Measurements from ENCODE around the gene TNFAIP8. TPM values are rescaled to one million over a fixed set of nuclear protein-coding genes. Genes with fewer than 3 reads are reported as not detected.
"Not testable (repeated sequence)": the region's sequence is repeated elsewhere in the genome, so short reads cannot be mapped to it uniquely, and the experiment has no call there.

TNFAIP8 gene
- total and polyA plus RNA-seq, 4 donors = 13.7 to 32.2 (median 22.4) TPM

GRCh38 chr5:119437785-119438586, 82.2 kb downstream of the TNFAIP8 start:
- ATAC-seq (ENCODE audit: low FRiP score); intact Hi-C loops (cut with DNase I): not testable (repeated sequence)
- whole genome bisulfite sequencing, 2 donors = 87 to 93% methylated on average over 3 of the region's 3 CpGs

GRCh38 chr5:119438587-119438917, 82.7 kb downstream of the TNFAIP8 start:
- H3K4me3 ChIP-seq (ENCODE audit: low read length in 2 of 2); H3K27me3 ChIP-seq (ENCODE audit: control insufficient read depth in 1 of 2, insufficient read depth in 2 of 2, low read length in 1 of 2); intact Hi-C loops (cut with DNase I); H3K9me3 ChIP-seq (ENCODE audit: control insufficient read depth, low read length); H3K36me3 ChIP-seq (ENCODE audit: control insufficient read depth in 1 of 2, insufficient read depth in 2 of 2, low read length in 1 of 2); H3K27ac ChIP-seq (ENCODE audit: low read depth in 1 of 2, low read length in 2 of 2); H3K4me1 ChIP-seq (ENCODE audit: control insufficient read depth in 1 of 2, insufficient read depth in 2 of 2, low read length in 2 of 2); ATAC-seq (ENCODE audit: low FRiP score); DNase-seq: not testable (repeated sequence)
- WGBS, 2 donors = 19 to 30% methylated on average over 1 of the region's 1 CpG

More at GRCh38 chr5:119437785-119438586, 82.2 kb downstream of the TNFAIP8 start:
- H3K27ac ChIP-seq (ENCODE audit: low read depth in 1 of 2, low read length in 2 of 2); H3K4me1 ChIP-seq (ENCODE audit: control insufficient read depth in 1 of 2, insufficient read depth in 2 of 2, low read length in 2 of 2); H3K36me3 ChIP-seq (ENCODE audit: control insufficient read depth in 1 of 2, insufficient read depth in 2 of 2, low read length in 1 of 2); H3K4me3 ChIP-seq (ENCODE audit: low read length in 2 of 2); H3K27me3 ChIP-seq (ENCODE audit: control insufficient read depth in 1 of 2, insufficient read depth in 2 of 2, low read length in 1 of 2); DNase-seq; H3K9me3 ChIP-seq (ENCODE audit: control insufficient read depth, low read length): not testable (repeated sequence)

GRCh38 chr5:119439140-119439631, 83.4 kb downstream of the TNFAIP8 start:
- no peaks in the 10 kb centered on the region for H3K4me1 ChIP-seq (ENCODE audit: control insufficient read depth in 1 of 2, insufficient read depth in 2 of 2, low read length in 2 of 2)
- H3K9me3 ChIP-seq (ENCODE audit: control insufficient read depth, low read length) = no peaks in the 10 kb centered on the region
- DNase-seq = no peak
- H3K36me3 ChIP-seq (ENCODE audit: control insufficient read depth in 1 of 2, insufficient read depth in 2 of 2, low read length in 1 of 2) = no peaks in the 10 kb centered on the region
- WGBS, 2 donors = 75 to 76% methylated on average over 8 of the region's 8 CpGs
- H3K4me3 ChIP-seq (ENCODE audit: low read length in 2 of 2) = no peak overlapping the region
- ATAC-seq (ENCODE audit: low FRiP score) = no peak
- no peaks in the 10 kb centered on the region for H3K27me3 ChIP-seq (ENCODE audit: control insufficient read depth in 1 of 2, insufficient read depth in 2 of 2, low read length in 1 of 2)
- intact Hi-C loops (cut with DNase I) = no loop called here
- no peak overlapping the region for H3K27ac ChIP-seq (ENCODE audit: low read depth in 1 of 2, low read length in 2 of 2)

GRCh38 chr5:119439632-119440031, 83.8 kb downstream of the TNFAIP8 start:
- intact Hi-C loops (cut with DNase I); H3K27ac ChIP-seq (ENCODE audit: low read depth in 1 of 2, low read length in 2 of 2); DNase-seq; H3K36me3 ChIP-seq (ENCODE audit: control insufficient read depth in 1 of 2, insufficient read depth in 2 of 2, low read length in 1 of 2); H3K4me3 ChIP-seq (ENCODE audit: low read length in 2 of 2); H3K9me3 ChIP-seq (ENCODE audit: control insufficient read depth, low read length); H3K4me1 ChIP-seq (ENCODE audit: control insufficient read depth in 1 of 2, insufficient read depth in 2 of 2, low read length in 2 of 2); ATAC-seq (ENCODE audit: low FRiP score); H3K27me3 ChIP-seq (ENCODE audit: control insufficient read depth in 1 of 2, insufficient read depth in 2 of 2, low read length in 1 of 2): not testable (repeated sequence)
- 83 to 86% methylated on average over 3 of the region's 3 CpGs for WGBS, 2 donors

GRCh38 chr5:119444643-119445042, 88.8 kb downstream of the TNFAIP8 start:
- H3K9me3 ChIP-seq (ENCODE audit: control insufficient read depth, low read length); H3K27ac ChIP-seq (ENCODE audit: low read depth in 1 of 2, low read length in 2 of 2); DNase-seq; ATAC-seq (ENCODE audit: low FRiP score); H3K36me3 ChIP-seq (ENCODE audit: control insufficient read depth in 1 of 2, insufficient read depth in 2 of 2, low read length in 1 of 2); H3K27me3 ChIP-seq (ENCODE audit: control insufficient read depth in 1 of 2, insufficient read depth in 2 of 2, low read length in 1 of 2); H3K4me1 ChIP-seq (ENCODE audit: control insufficient read depth in 1 of 2, insufficient read depth in 2 of 2, low read length in 2 of 2); H3K4me3 ChIP-seq (ENCODE audit: low read length in 2 of 2); intact Hi-C loops (cut with DNase I): not testable (repeated sequence)
- 87 to 94% methylated on average over 4 of the region's 4 CpGs for WGBS, 2 donors

GRCh38 chr5:119445544-119445943, 89.7 kb downstream of the TNFAIP8 start:
- intact Hi-C loops (cut with DNase I) = no loop called here
- no peaks in the 10 kb centered on the region for H3K9me3 ChIP-seq (ENCODE audit: control insufficient read depth, low read length)
- no peaks in the 10 kb centered on the region for H3K4me1 ChIP-seq (ENCODE audit: control insufficient read depth in 1 of 2, insufficient read depth in 2 of 2, low read length in 2 of 2)
- H3K27ac ChIP-seq (ENCODE audit: low read depth in 1 of 2, low read length in 2 of 2) = no peak overlapping the region
- no peaks in the 10 kb centered on the region for H3K27me3 ChIP-seq (ENCODE audit: control insufficient read depth in 1 of 2, insufficient read depth in 2 of 2, low read length in 1 of 2)
- H3K4me3 ChIP-seq (ENCODE audit: low read length in 2 of 2) = no peak overlapping the region
- WGBS, 2 donors = 56 to 60% methylated on average over 13 of the region's 13 CpGs
- ATAC-seq (ENCODE audit: low FRiP score) = no peak
- no peaks in the 10 kb centered on the region for H3K36me3 ChIP-seq (ENCODE audit: control insufficient read depth in 1 of 2, insufficient read depth in 2 of 2, low read length in 1 of 2)
- DNase-seq = no peak

Other genes with a start within 250 kb of the TNFAIP8 start
- gene HSD17B4, start 96.5 kb downstream of the TNFAIP8 start, total RNA-seq = 100 to 1,000 TPM; 138 to 157 TPM
- 100 to 1,000 TPM; 170 to 172 TPM for gene HSD17B4, start 96.5 kb downstream of the TNFAIP8 start, polyA plus RNA-seq

All from aorta (tissue), 5 donors.